Coronary artery (tissue), 2 donors: ENCODE results near the gene ADAMTS3.
A peak's percentile ranks its signal among the peaks of the same experiment; 100 is the strongest.

ENCODE experiments used
- DNase-seq: peaks from one replicate; pipeline ENCODE4 v3.0.0-alpha.2; 2017; ENCODE audit warnings: low spot score
- H3K27ac ChIP-seq, 2 donors: fragments of 200-600 bp; sonication (generic); one replicate each; pipeline ENCODE4 v1.5.1; 2016 to 2019
- H3K4me3 ChIP-seq: fragments of 200-600 bp; sonication (generic); 2 replicates; pipeline ENCODE4 v1.5.1; 2016; ENCODE audit warnings: mild to moderate bottlenecking, moderate library complexity
- CTCF ChIP-seq: fragments of 200-600 bp; sonication (generic); IDR thresholded peaks from one replicate; pipeline ENCODE4 v1.5.1; 2019; ENCODE audit warnings: antibody characterized with exemption

The ADAMTS3 gene

GRCh38 chr4:72311291-72311690 lies 257.7 kb downstream of the ADAMTS3 start:
- no peak for TF ChIP-seq CTCF
- DNase-seq: no peak
- Histone ChIP-seq H3K4me3 (no peak overlapping the region), H3K27ac (peak overlapping the region; percentile 61 to 82)

GRCh38 chr4:72305620-72306019 lies 263.4 kb downstream of the ADAMTS3 start:
- Histone ChIP-seq H3K4me3 (no peak overlapping the region), H3K27ac (no peak overlapping the region)
- no peak for TF ChIP-seq CTCF
- DNase-seq: no peak

- Histone ChIP-seq H3K4me3 (no peak overlapping the region), H3K27ac (no peak overlapping the region)
- no peak for DNase-seq
- no peak for TF ChIP-seq CTCF
These were observed 263.9 kb downstream of the ADAMTS3 start for GRCh38 chr4:72305080-72305479.

GRCh38 chr4:72302981-72303704 lies 265.9 kb downstream of the ADAMTS3 start:
- TF ChIP-seq CTCF: no peak
- no peak overlapping the region for H3K27ac ChIP-seq
- no peak for DNase-seq
- H3K4me3 ChIP-seq: no peak overlapping the region

GRCh38 chr4:72301759-72302158 lies 267.3 kb downstream of the ADAMTS3 start:
- TF ChIP-seq CTCF: no peak

GRCh38 chr4:72300126-72300525 lies 268.9 kb downstream of the ADAMTS3 start:
- no peak overlapping the region for H3K4me3 ChIP-seq
- DNase-seq: no peak
- no peak for TF ChIP-seq CTCF
- H3K27ac ChIP-seq: no peak overlapping the region

More at GRCh38 chr4:72301759-72302158, 267.3 kb downstream of the ADAMTS3 start:
- Histone ChIP-seq H3K4me3 (no peak overlapping the region), H3K27ac (no peak overlapping the region)
- DNase-seq: no peak

GRCh38 chr4:72295966-72296557 lies 273.0 kb downstream of the ADAMTS3 start:
- TF ChIP-seq CTCF: peak; percentile 48
- no peak for DNase-seq
- Histone ChIP-seq H3K27ac (no peak overlapping the region), H3K4me3 (no peak overlapping the region)
